Hepatocyte (in vitro differentiated cells): ENCODE measurements around the gene MEGF10. TPM values are rescaled to one million over a fixed set of nuclear protein-coding genes. Genes with fewer than 3 reads are reported as not detected.

Source experiments
- DNase-seq: peaks from one replicate; pipeline ENCODE4 v3.0.0-alpha.2; 2016; ENCODE audit warnings: low spot score
- H2AFZ ChIP-seq: fragments of 200-600 bp; sonication (generic); 2 replicates; pipeline ENCODE4 v1.6.0; 2016; ENCODE audit warnings: antibody characterized with exemption, mild to moderate bottlenecking
- H3K27ac ChIP-seq: fragments of 200-600 bp; sonication (generic); 2 replicates; pipeline ENCODE4 v1.5.1; 2016; ENCODE audit warnings: mild to moderate bottlenecking
- H3K27me3 ChIP-seq: fragments of 200-600 bp; sonication (generic); 2 replicates; pipeline ENCODE4 v1.6.1; 2016
- H3K36me3 ChIP-seq: fragments of 200-600 bp; sonication (generic); replicated peaks from 2 replicates; pipeline ENCODE4 v1.5.1; 2016; ENCODE audit warnings: low read depth; ENCODE audit not compliant: insufficient read depth
- H3K4me1 ChIP-seq: fragments of 200-600 bp; sonication (generic); 2 replicates; pipeline ENCODE4 v1.5.1; 2016; ENCODE audit warnings: mild to moderate bottlenecking, moderate library complexity; ENCODE audit not compliant: insufficient read depth
- H3K4me2 ChIP-seq: fragments of 200-600 bp; sonication (generic); 2 replicates; pipeline ENCODE4 v1.6.0; 2016
- H3K4me3 ChIP-seq: fragments of 200-600 bp; sonication (generic); 2 replicates; pipeline ENCODE4 v1.5.1; 2016; ENCODE audit warnings: mild to moderate bottlenecking
- H3K79me2 ChIP-seq: fragments of 200-600 bp; sonication (generic); 2 replicates; pipeline ENCODE4 v1.6.0; 2017; ENCODE audit warnings: mild to moderate bottlenecking
- H3K9me2 ChIP-seq: fragments of 200-600 bp; sonication (generic); replicated peaks from 2 replicates; pipeline ENCODE4 v1.6.0; 2017; ENCODE audit warnings: mild to moderate bottlenecking; ENCODE audit not compliant: insufficient read depth
- H3K9me3 ChIP-seq: fragments of 200-600 bp; sonication (generic); 2 replicates; pipeline ENCODE4 v1.5.1; 2016; ENCODE audit warnings: low read depth, mild to moderate bottlenecking
- H4K20me1 ChIP-seq: fragments of 200-600 bp; sonication (generic); 2 replicates; pipeline ENCODE4 v1.6.0; 2016; ENCODE audit warnings: mild to moderate bottlenecking; ENCODE audit not compliant: insufficient read depth, poor library complexity, severe bottlenecking
- CTCF ChIP-seq: fragments of 200-600 bp; sonication (generic); IDR thresholded peaks from 2 replicates; pipeline ENCODE4 v1.5.1; 2016; ENCODE audit warnings: antibody characterized with exemption, mild to moderate bottlenecking; ENCODE audit not compliant: poor library complexity
- EZH2 ChIP-seq: fragments of 200-600 bp; sonication (generic); IDR thresholded peaks from 2 replicates; pipeline ENCODE4 v1.6.1; 2016; ENCODE audit warnings: antibody characterized with exemption, mild to moderate bottlenecking, borderline replicate concordance
- EZH2phosphoT487 ChIP-seq: fragments of 200-600 bp; sonication (generic); IDR thresholded peaks from one replicate; pipeline ENCODE4 v1.6.1; 2018; ENCODE audit warnings: antibody characterized with exemption, mild to moderate bottlenecking, low read depth, moderate library complexity; ENCODE audit not compliant: unreplicated experiment, severe bottlenecking
- WGBS: methylation state at CpG from one replicate; pipeline ENCODE4 v1.1.6; 2016; ENCODE audit warnings: low lambda C conversion rate; ENCODE audit errors: missing lambda C conversion rate; 5-methylcytosine and 5-hydroxymethylcytosine counted together
- polyA plus RNA-seq: library from polyadenylated mRNA; unstranded; fragments of >200 nt; fragmentation: Nextera tagmentation; extraction: Ambion mirVana; gene quantifications from 2 replicates; pipeline ENCODE4 v1.2.1, GENCODE V29; 2016
- small RNA-seq: library from RNA; depleted of rRNA; stranded (forward); fragments of <200 nt; gene quantifications from one replicate; pipeline ENCODE3, GENCODE V24; 2014
- total RNA-seq: library from RNA; depleted of rRNA; stranded (reverse); fragments of >200 nt; gene quantifications from 2 replicates; pipeline ENCODE4 v1.2.3, GENCODE V29; 2014

The MEGF10 gene
- total and polyA plus RNA-seq, 2 experiments from 2014 or later, result 1.7 to 6.7 TPM

- H3K4me2 ChIP-seq, result no peak overlapping the region
Observed at GRCh38 chr5:127506616-127507015, 216.0 kb downstream of the MEGF10 start.

GRCh38 chr5:127508644-127509373 lies 218.2 kb downstream of the MEGF10 start:
- Histone ChIP-seq H2AFZ (no peak overlapping the region), H3K27me3 (no peaks in the 10 kb centered on the region), H4K20me1 (no peaks in the 10 kb centered on the region), H3K79me2 (no peaks in the 10 kb centered on the region), H3K4me1 (no peaks in the 10 kb centered on the region), H3K9me3 (no peaks in the 10 kb centered on the region), H3K4me3 (no peak overlapping the region), H3K36me3 (no peaks in the 10 kb centered on the region), H3K27ac (no peak overlapping the region), H3K9me2 (no peaks in the 10 kb centered on the region), H3K4me2 (no peak overlapping the region)
- 66% methylated on average over 2 of the region's 2 CpGs for WGBS
- DNase-seq, result no peak
- no peak for TF ChIP-seq CTCF
- no peak for TF ChIP-seq EZH2

More at GRCh38 chr5:127506616-127507015, 216.0 kb downstream of the MEGF10 start:
- no peaks in the 10 kb centered on the region for H3K4me1 ChIP-seq
- H3K9me2 ChIP-seq, result no peaks in the 10 kb centered on the region
- no peak for DNase-seq
- H3K36me3 ChIP-seq, result no peaks in the 10 kb centered on the region
- H3K79me2 ChIP-seq, result no peaks in the 10 kb centered on the region
- 87% methylated on average over 6 of the region's 6 CpGs for WGBS
- H3K27ac ChIP-seq, result no peak overlapping the region
- TF ChIP-seq EZH2phosphoT487 (no peak), CTCF (no peak), EZH2 (no peak)
- H3K27me3 ChIP-seq, result no peaks in the 10 kb centered on the region
- H3K9me3 ChIP-seq, result no peaks in the 10 kb centered on the region
- no peak overlapping the region for H2AFZ ChIP-seq
- no peak overlapping the region for H3K4me3 ChIP-seq
- H4K20me1 ChIP-seq, result no peaks in the 10 kb centered on the region

Small RNA genes within 50 kb of the gene (small RNA-seq; reads per million reads assigned to genes)
- not detected for gene AC010424.1

Other genes starting within 250 kb of the MEGF10 start
- 0.23 and 0.24 TPM in 2 replicates for gene C5orf63, start 217.3 kb upstream of the MEGF10 start, total RNA-seq
- 0.57 and 1.7 TPM in 2 replicates for gene C5orf63, start 217.3 kb upstream of the MEGF10 start, polyA plus RNA-seq
- gene PRRC1, start 226.8 kb downstream of the MEGF10 start, total RNA-seq, result 84.0 and 105 TPM in 2 replicates
- 38.7 and 53.9 TPM in 2 replicates for gene PRRC1, start 226.8 kb downstream of the MEGF10 start, polyA plus RNA-seq